Adipocyte (in vitro differentiated cells): ENCODE measurements around the gene ATG7.
A peak's percentile ranks its signal among the peaks of the same experiment; 100 is the strongest.

Experiments
- DNase-seq: peaks from one replicate; pipeline ENCODE4 v3.0.0-alpha.2; 2015; ENCODE audit warnings: low read depth
- H3K27me3 ChIP-seq: replicated peaks from 2 replicates; pipeline ENCODE4 v1.7.0; 2013; ENCODE audit warnings: mild to moderate bottlenecking, low read length, moderate library complexity; ENCODE audit not compliant: control insufficient read depth, insufficient read depth
- H3K36me3 ChIP-seq: 2 replicates; pipeline ENCODE4 v1.7.0; 2013; ENCODE audit warnings: low read length, mild to moderate bottlenecking, moderate library complexity; ENCODE audit not compliant: control insufficient read depth, insufficient read depth, severe bottlenecking
- H3K4me1 ChIP-seq: 2 replicates; pipeline ENCODE4 v1.7.0; 2013; ENCODE audit warnings: mild to moderate bottlenecking, low read length, moderate library complexity; ENCODE audit not compliant: control insufficient read depth, insufficient read depth
- H3K4me3 ChIP-seq: 2 replicates; pipeline ENCODE4 v1.7.0; 2013; ENCODE audit warnings: mild to moderate bottlenecking, low read length, moderate library complexity
- H3K9ac ChIP-seq: 2 replicates; pipeline ENCODE4 v1.7.0; 2013; ENCODE audit warnings: mild to moderate bottlenecking, low read length, moderate library complexity
- H3K9me3 ChIP-seq: 2 replicates; pipeline ENCODE4 v1.7.0; 2013; ENCODE audit warnings: mild to moderate bottlenecking, low read length, moderate library complexity; ENCODE audit not compliant: control insufficient read depth

ATG7 gene

GRCh38 chr3:11563159-11563864 is 291.1 kb downstream of the ATG7 start:
- H3K36me3 ChIP-seq: peaks cover 59% of the 10 kb centered on the region
- no peak overlapping the region for H3K4me3 ChIP-seq
- no peak overlapping the region for H3K9ac ChIP-seq
- no peak for DNase-seq
- H3K4me1 ChIP-seq: peaks cover 23% of the 10 kb centered on the region
- H3K27me3 ChIP-seq: no peaks in the 10 kb centered on the region
- no peaks in the 10 kb centered on the region for H3K9me3 ChIP-seq

GRCh38 chr3:11563865-11564185 is 291.6 kb downstream of the ATG7 start:
- H3K27me3 ChIP-seq: no peaks in the 10 kb centered on the region
- no peak for DNase-seq
- peaks cover 27% of the 10 kb centered on the region for H3K4me1 ChIP-seq
- H3K9ac ChIP-seq: no peak overlapping the region
- H3K9me3 ChIP-seq: no peaks in the 10 kb centered on the region
- H3K36me3 ChIP-seq: peaks cover 54% of the 10 kb centered on the region
- H3K4me3 ChIP-seq: no peak overlapping the region

GRCh38 chr3:11564577-11565001 is 292.4 kb downstream of the ATG7 start:
- no peak overlapping the region for H3K4me3 ChIP-seq
- no peak for DNase-seq
- no peaks in the 10 kb centered on the region for H3K27me3 ChIP-seq
- peaks cover 33% of the 10 kb centered on the region for H3K4me1 ChIP-seq
- H3K9me3 ChIP-seq: no peaks in the 10 kb centered on the region
- peaks cover 48% of the 10 kb centered on the region for H3K36me3 ChIP-seq
- H3K9ac ChIP-seq: no peak overlapping the region

GRCh38 chr3:11565072-11565471 is 292.9 kb downstream of the ATG7 start:
- Histone ChIP-seq H3K4me1 (peaks cover 30% of the 10 kb centered on the region), H3K36me3 (peaks cover 48% of the 10 kb centered on the region), H3K9ac (no peak overlapping the region), H3K4me3 (no peak overlapping the region), H3K27me3 (no peaks in the 10 kb centered on the region), H3K9me3 (no peaks in the 10 kb centered on the region)
- no peak for DNase-seq

GRCh38 chr3:11565492-11565891 is 293.3 kb downstream of the ATG7 start:
- no peak overlapping the region for H3K4me3 ChIP-seq

GRCh38 chr3:11565932-11566331 is 293.7 kb downstream of the ATG7 start:
- no peaks in the 10 kb centered on the region for H3K9me3 ChIP-seq
- H3K4me3 ChIP-seq: no peak overlapping the region
- H3K9ac ChIP-seq: no peak overlapping the region
- H3K36me3 ChIP-seq: peaks cover 48% of the 10 kb centered on the region
- peaks cover 35% of the 10 kb centered on the region for H3K4me1 ChIP-seq
- no peak for DNase-seq
- H3K27me3 ChIP-seq: no peaks in the 10 kb centered on the region

More at GRCh38 chr3:11565492-11565891, 293.3 kb downstream of the ATG7 start:
- Histone ChIP-seq H3K36me3 (peaks cover 48% of the 10 kb centered on the region), H3K27me3 (no peaks in the 10 kb centered on the region), H3K9ac (no peak overlapping the region), H3K9me3 (no peaks in the 10 kb centered on the region), H3K4me1 (peaks cover 31% of the 10 kb centered on the region)
- DNase-seq: no peak

- Histone ChIP-seq H3K36me3 (peaks cover 48% of the 10 kb centered on the region), H3K4me1 (peaks cover 35% of the 10 kb centered on the region), H3K27me3 (no peaks in the 10 kb centered on the region), H3K9ac (no peak overlapping the region), H3K9me3 (no peaks in the 10 kb centered on the region), H3K4me3 (no peak overlapping the region)
- DNase-seq: no peak
Observed at GRCh38 chr3:11566478-11566877, 294.3 kb downstream of the ATG7 start.

- Histone ChIP-seq H3K4me1 (peaks cover 35% of the 10 kb centered on the region), H3K36me3 (peaks cover 48% of the 10 kb centered on the region), H3K9me3 (no peaks in the 10 kb centered on the region), H3K27me3 (no peaks in the 10 kb centered on the region), H3K4me3 (no peak overlapping the region), H3K9ac (no peak overlapping the region)
- no peak for DNase-seq
Observed at GRCh38 chr3:11566916-11567315, 294.7 kb downstream of the ATG7 start.

- Histone ChIP-seq H3K4me3 (peak overlapping the region; percentile 70), H3K9ac (peak overlapping the region; percentile 87), H3K36me3 (peaks cover 40% of the 10 kb centered on the region), H3K27me3 (no peaks in the 10 kb centered on the region), H3K4me1 (peaks cover 35% of the 10 kb centered on the region), H3K9me3 (no peaks in the 10 kb centered on the region)
- DNase-seq: peak; percentile 93
Observed at GRCh38 chr3:11567516-11568467, 295.6 kb downstream of the ATG7 start.

- peak; percentile 95 for DNase-seq
- peaks cover 32% of the 10 kb centered on the region for H3K36me3 ChIP-seq
- H3K4me3 ChIP-seq: peak overlapping the region; percentile 70
- no peaks in the 10 kb centered on the region for H3K27me3 ChIP-seq
- peaks cover 35% of the 10 kb centered on the region for H3K4me1 ChIP-seq
- no peaks in the 10 kb centered on the region for H3K9me3 ChIP-seq
- peak overlapping the region; percentile 87 for H3K9ac ChIP-seq
Observed at GRCh38 chr3:11568503-11569155, 296.4 kb downstream of the ATG7 start.

GRCh38 chr3:11569156-11569741 is 297.1 kb downstream of the ATG7 start:
- peaks cover 25% of the 10 kb centered on the region for H3K36me3 ChIP-seq
- H3K27me3 ChIP-seq: no peaks in the 10 kb centered on the region
- H3K4me1 ChIP-seq: peaks cover 35% of the 10 kb centered on the region
- no peak for DNase-seq
- H3K4me3 ChIP-seq: peak overlapping the region; percentile 70
- peak overlapping the region; percentile 87 for H3K9ac ChIP-seq
- no peaks in the 10 kb centered on the region for H3K9me3 ChIP-seq
